Neural crest cell (in vitro differentiated cells): ENCODE measurements around the gene CREG2. TPM values are rescaled to one million over a fixed set of nuclear protein-coding genes. Genes with fewer than 3 reads are reported as not detected.

Experiments used
- DNase-seq: peaks from one replicate; pipeline ENCODE4 v3.0.0; 2021; ENCODE audit warnings: low read depth, mixed read lengths, low spot score
- H3K27ac Mint-ChIP-seq: one replicate; pipeline ENCODE4 v1.8.0; 2021; ENCODE audit warnings: mild to moderate bottlenecking, mixed read lengths; ENCODE audit not compliant: unreplicated experiment
- H3K27me3 Mint-ChIP-seq: 2 replicates; pipeline ENCODE4 v1.8.0; 2021; ENCODE audit warnings: low read depth, mild to moderate bottlenecking, mixed read lengths
- H3K36me3 Mint-ChIP-seq: 2 replicates; pipeline ENCODE4 v1.8.0; 2021; ENCODE audit warnings: low read depth, mild to moderate bottlenecking, mixed read lengths
- H3K4me1 Mint-ChIP-seq: 2 replicates; pipeline ENCODE4 v1.8.0; 2021; ENCODE audit warnings: mixed read lengths
- H3K4me3 Mint-ChIP-seq: one replicate; pipeline ENCODE4 v1.8.0; 2021; ENCODE audit warnings: mild to moderate bottlenecking, mixed read lengths
- H3K9me3 Mint-ChIP-seq: 2 replicates; pipeline ENCODE4 v1.8.0; 2021; ENCODE audit warnings: mixed read lengths
- total RNA-seq: library from RNA; stranded (reverse); gene quantifications from 2 replicates; pipeline ENCODE4 v1.2.1, GENCODE V29; 2021
- TF ChIP-seq, protein P1 (sequence below): fragments of 200-600 bp; sonication (generic); conservative IDR thresholded peaks from 2 replicates; pipeline ENCODE4 v1.5.0; 2021; ENCODE audit warnings: antibody characterized with exemption, mild to moderate bottlenecking

CREG2 gene
- total RNA-seq, 1 donor from 2014 or later = 0.63 TPM

DNA sequence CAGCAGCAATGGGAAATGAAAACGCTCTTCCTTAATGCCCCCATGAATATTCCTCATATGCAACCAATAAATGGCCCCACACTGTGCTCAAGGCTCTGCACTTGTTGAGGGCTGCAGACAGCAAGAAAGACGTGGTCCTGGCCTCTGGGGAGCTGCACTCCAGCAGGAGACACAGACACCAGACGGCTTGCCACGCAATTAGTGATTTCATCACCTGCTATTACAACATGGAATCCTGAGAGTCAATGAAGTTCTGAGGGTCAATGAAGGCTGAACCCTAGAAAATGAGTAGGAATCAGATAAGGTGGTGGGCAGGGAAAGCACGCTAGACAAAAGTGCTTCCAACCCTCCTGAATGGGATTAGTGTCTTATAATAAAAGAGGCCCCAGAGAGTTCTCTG lies 18.9 kb downstream of the CREG2 start:
- Mint-ChIP-seq H3K4me3 (no peak overlapping the region), H3K27ac (no peak overlapping the region), H3K9me3 (peaks cover 5% of the 10 kb centered on the region), H3K4me1 (peaks cover 11% of the 10 kb centered on the region), H3K36me3 (no peaks in the 10 kb centered on the region), H3K27me3 (peaks cover 11% of the 10 kb centered on the region)
- TF ChIP-seq, protein P1, sequence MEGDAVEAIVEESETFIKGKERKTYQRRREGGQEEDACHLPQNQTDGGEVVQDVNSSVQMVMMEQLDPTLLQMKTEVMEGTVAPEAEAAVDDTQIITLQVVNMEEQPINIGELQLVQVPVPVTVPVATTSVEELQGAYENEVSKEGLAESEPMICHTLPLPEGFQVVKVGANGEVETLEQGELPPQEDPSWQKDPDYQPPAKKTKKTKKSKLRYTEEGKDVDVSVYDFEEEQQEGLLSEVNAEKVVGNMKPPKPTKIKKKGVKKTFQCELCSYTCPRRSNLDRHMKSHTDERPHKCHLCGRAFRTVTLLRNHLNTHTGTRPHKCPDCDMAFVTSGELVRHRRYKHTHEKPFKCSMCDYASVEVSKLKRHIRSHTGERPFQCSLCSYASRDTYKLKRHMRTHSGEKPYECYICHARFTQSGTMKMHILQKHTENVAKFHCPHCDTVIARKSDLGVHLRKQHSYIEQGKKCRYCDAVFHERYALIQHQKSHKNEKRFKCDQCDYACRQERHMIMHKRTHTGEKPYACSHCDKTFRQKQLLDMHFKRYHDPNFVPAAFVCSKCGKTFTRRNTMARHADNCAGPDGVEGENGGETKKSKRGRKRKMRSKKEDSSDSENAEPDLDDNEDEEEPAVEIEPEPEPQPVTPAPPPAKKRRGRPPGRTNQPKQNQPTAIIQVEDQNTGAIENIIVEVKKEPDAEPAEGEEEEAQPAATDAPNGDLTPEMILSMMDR = no peak
- DNase-seq = no peak

DNA sequence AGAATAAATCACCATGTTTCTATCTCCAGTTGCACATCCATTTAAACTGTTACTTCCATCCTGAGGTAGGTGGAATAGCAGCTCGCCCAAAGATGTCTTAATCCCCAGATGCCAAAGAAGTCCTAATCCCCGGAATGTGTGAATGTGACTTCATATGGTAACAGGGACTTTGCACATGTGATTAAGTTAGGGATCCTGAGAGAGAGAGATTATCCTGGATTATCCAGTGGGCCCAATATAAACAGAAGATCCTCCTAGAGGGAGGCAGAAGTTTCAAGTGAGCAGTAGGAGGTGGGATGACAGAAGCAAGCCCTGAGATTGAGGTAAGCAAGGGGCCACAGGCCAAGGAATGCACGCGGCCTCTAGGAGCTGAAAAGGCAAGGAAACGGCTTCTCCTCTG lies 19.8 kb downstream of the CREG2 start:
- TF ChIP-seq, protein P1 = no peak
- DNase-seq = no peak
- Mint-ChIP-seq H3K27me3 (peaks cover 11% of the 10 kb centered on the region), H3K4me3 (no peak overlapping the region), H3K9me3 (peaks cover 5% of the 10 kb centered on the region), H3K27ac (no peak overlapping the region), H3K36me3 (no peaks in the 10 kb centered on the region), H3K4me1 (peaks cover 11% of the 10 kb centered on the region)

DNA sequence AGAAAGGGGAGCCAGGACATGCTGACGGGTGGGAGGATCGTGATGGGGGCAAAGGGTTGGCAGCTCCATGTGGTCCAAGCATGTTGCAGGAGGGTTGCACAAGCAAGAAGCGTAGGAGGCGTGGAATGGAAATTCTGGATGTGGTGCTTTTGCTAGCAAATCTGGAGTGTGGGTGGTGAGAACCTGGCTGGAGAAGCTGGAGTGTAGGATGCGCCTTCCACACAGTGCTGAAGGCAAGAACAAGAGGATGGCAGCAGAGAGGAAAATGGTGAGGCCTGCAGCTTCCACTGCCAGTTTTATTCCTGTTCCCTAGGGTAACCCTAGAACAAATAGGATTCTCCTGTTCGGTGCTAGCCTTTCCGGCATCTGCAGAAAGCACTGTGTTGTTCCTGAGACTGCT lies 22.4 kb downstream of the CREG2 start:
- Mint-ChIP-seq H3K36me3 (no peaks in the 10 kb centered on the region), H3K9me3 (peaks cover 5% of the 10 kb centered on the region), H3K4me1 (no peaks in the 10 kb centered on the region), H3K27me3 (peaks cover 11% of the 10 kb centered on the region), H3K4me3 (no peak overlapping the region), H3K27ac (no peak overlapping the region)
- TF ChIP-seq, protein P1 = no peak
- no peak for DNase-seq

DNA sequence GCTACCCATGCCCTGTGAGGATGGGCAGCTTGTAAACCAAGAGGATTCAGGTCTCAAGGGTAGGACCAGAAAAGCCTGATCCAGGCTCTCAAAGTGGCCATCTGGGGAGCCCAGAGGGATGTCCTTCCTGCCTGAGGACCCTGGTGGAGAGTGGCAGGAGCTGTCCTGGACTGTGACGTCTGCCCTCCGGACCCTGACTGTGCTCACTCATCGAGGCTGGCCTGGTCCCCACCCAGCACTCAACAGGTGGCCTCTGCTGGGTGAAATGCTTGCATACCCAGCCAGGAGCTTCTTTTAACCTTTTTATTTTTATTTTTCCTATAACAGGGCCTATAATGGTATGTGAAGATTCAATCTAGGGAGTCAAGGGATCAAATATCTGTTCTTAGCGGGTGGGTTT lies 24.5 kb downstream of the CREG2 start:
- Mint-ChIP-seq H3K9me3 (peaks cover 5% of the 10 kb centered on the region), H3K27me3 (peaks cover 11% of the 10 kb centered on the region), H3K27ac (no peak overlapping the region), H3K4me3 (no peak overlapping the region), H3K36me3 (no peaks in the 10 kb centered on the region), H3K4me1 (no peaks in the 10 kb centered on the region)
- no peak for DNase-seq
- TF ChIP-seq, protein P1 = no peak

DNA sequence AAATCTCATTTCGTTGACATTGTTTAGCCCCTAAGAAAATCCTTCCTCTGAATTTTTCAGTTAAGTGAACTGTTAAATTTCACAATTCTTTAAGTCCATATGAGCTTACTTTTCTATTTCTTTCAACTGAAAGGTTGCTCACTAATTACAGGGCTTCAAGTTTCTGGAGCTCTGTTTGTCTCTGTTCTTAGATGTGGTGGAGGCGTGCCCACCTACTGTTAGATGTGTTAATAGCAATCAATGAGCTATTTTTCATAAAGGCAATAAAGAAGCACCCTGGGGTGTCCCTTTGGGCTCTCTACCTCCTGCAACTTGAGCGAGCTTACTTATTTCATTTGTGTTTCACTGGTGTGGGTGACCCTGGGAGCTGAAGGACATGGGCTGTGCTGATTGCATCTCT lies 25.0 kb downstream of the CREG2 start:
- Mint-ChIP-seq H3K4me3 (no peak overlapping the region), H3K9me3 (peaks cover 5% of the 10 kb centered on the region), H3K27ac (no peak overlapping the region), H3K27me3 (peaks cover 11% of the 10 kb centered on the region), H3K36me3 (no peaks in the 10 kb centered on the region), H3K4me1 (no peaks in the 10 kb centered on the region)
- no peak for DNase-seq
- TF ChIP-seq, protein P1 = no peak

DNA sequence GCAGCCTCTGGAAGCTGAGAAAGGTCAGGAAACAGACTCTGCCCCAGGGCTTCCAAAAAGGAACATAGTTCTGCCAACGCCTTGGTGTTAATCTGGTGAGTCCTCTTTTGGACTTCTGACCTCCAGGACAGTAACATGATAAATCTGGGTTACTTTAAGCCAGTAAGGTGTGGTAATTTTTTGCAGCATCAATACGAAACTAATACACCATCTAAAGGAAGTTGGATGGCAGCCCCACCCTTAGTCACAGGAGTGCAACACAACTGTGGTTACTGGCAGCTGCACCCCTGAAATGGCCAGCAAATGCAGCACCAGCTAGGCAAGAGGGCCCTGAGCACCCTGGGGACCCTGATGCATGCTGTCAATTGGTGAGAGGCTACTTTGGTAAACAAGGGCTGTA lies 25.8 kb downstream of the CREG2 start:
- H3K27ac Mint-ChIP-seq = no peak overlapping the region
- H3K4me3 Mint-ChIP-seq = no peak overlapping the region
- peaks cover 11% of the 10 kb centered on the region for H3K27me3 Mint-ChIP-seq
- no peak for DNase-seq
- peaks cover 5% of the 10 kb centered on the region for H3K9me3 Mint-ChIP-seq
- TF ChIP-seq, protein P1 = no peak
- no peaks in the 10 kb centered on the region for H3K4me1 Mint-ChIP-seq
- no peaks in the 10 kb centered on the region for H3K36me3 Mint-ChIP-seq
